ENCODE data around the gene MCM7.
A peak's percentile ranks its signal among the peaks of the same experiment; 100 is the strongest.

Gene MCM7

DNA sequence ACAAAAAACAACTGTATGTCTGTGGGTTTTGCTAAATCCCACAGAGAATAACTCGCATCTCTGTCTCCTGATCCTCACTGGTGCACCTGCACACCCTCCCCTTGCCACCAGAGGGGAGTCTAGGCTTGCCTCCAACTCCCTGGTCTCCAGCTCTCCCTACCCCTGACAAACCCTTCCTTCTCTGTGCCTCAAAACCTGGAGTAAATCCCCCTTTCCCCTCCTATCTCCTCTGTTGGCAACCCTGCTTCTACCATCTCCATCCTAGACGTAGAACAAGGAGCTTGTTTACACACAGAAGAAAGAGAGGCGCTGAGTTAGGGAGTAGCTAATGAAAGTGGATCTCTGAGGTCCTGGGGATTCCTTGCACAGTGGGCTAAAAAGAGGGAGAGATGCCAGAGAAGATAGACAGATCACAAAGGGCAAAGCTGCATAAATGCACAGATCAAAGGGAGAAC lies 31.5 kb upstream of the MCM7 start:
- TF ChIP-seq, protein P1, sequence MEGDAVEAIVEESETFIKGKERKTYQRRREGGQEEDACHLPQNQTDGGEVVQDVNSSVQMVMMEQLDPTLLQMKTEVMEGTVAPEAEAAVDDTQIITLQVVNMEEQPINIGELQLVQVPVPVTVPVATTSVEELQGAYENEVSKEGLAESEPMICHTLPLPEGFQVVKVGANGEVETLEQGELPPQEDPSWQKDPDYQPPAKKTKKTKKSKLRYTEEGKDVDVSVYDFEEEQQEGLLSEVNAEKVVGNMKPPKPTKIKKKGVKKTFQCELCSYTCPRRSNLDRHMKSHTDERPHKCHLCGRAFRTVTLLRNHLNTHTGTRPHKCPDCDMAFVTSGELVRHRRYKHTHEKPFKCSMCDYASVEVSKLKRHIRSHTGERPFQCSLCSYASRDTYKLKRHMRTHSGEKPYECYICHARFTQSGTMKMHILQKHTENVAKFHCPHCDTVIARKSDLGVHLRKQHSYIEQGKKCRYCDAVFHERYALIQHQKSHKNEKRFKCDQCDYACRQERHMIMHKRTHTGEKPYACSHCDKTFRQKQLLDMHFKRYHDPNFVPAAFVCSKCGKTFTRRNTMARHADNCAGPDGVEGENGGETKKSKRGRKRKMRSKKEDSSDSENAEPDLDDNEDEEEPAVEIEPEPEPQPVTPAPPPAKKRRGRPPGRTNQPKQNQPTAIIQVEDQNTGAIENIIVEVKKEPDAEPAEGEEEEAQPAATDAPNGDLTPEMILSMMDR (IDR thresholded peaks at IDR 0.05) = peak; percentile 71

- TF ChIP-seq, protein P1 (IDR thresholded peaks at IDR 0.05) = no peak
Observed at GRCh38 chr7:100132126-100132525, 30.9 kb upstream of the MCM7 start.

- TF ChIP-seq, protein P1 (IDR thresholded peaks at IDR 0.05) = peak; percentile 81
Observed at GRCh38 chr7:100130608-100131453, 29.6 kb upstream of the MCM7 start.

DNA sequence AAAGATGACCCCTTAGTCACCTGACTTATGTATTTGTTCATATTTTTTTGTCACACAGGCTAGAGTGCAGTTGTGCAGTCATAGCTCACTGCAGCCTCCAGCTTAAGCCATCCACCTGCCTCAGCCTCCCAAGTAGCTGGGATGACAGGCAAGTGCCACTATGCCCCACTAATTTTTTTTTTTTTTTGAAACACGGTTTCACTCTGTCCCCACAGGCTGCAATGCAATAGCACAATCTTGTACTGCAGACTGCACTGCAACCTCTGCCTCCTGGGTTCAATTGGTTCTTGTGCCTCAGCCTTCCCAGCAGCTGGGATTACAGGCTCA lies 27.4 kb upstream of the MCM7 start:
- TF ChIP-seq, protein P1 (IDR thresholded peaks at IDR 0.05) = no peak

DNA sequence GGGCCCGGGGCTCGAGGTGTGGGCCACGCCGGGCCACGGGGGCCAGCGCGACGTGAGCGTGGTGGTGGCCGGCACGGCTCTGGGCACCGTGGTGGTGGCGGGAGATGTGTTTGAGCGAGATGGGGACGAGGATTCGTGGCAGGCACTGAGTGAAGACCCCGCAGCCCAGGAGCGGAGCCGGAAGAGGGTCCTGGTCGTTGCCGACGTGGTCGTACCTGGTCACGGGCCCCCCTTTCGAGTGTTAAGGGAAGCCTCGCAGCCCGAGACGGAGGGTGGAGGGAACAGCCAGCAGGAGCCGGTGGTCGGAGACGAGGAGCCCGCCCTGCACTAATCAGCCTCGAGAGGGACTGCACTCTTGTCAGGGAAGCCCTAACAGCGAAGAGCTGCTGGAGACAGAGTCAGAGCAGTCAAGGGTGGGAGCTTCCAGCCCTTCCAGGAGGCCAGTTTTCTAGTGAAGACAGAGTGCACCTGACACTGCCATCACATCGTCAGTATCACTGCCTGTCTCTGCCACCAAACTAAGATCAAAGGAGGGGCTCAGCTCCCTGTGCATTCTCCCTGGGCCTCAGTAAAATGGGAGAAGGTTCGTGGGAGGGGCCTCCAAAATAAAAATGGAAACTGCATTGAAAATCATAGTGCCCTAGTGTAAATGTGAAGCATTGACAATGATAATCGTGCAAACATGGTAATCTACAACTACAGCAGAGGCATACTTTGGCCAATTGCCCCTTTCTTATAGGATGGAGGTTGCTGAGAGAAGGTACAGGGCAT lies 26.9 kb upstream of the MCM7 start:
- TF ChIP-seq, protein P1 (IDR thresholded peaks at IDR 0.05) = no peak

GRCh38 chr7:100126931-100127865 lies 26.0 kb upstream of the MCM7 start, which contains the start of gene MBLAC1:
TSS of gene MBLAC1 (plus strand) at chr7:100126967. CDS start at chr7:100127396, 429 bp downstream.
- TF ChIP-seq, protein P1 (IDR thresholded peaks at IDR 0.05) = no peak

All from LNCAP (cell line).